Activated CD4-positive, alpha-beta T cell treated with anti-CD3 and anti-CD28 coated beads, Interleukin-2, amount 50 U/mL, for 16 hours (primary cell): Measurements from ENCODE around the gene DMAC1.

ENCODE experiments used
- DNase-seq: peaks from one replicate; pipeline ENCODE4 v3.0.0-alpha.2; 2020

Gene DMAC1

DNA sequence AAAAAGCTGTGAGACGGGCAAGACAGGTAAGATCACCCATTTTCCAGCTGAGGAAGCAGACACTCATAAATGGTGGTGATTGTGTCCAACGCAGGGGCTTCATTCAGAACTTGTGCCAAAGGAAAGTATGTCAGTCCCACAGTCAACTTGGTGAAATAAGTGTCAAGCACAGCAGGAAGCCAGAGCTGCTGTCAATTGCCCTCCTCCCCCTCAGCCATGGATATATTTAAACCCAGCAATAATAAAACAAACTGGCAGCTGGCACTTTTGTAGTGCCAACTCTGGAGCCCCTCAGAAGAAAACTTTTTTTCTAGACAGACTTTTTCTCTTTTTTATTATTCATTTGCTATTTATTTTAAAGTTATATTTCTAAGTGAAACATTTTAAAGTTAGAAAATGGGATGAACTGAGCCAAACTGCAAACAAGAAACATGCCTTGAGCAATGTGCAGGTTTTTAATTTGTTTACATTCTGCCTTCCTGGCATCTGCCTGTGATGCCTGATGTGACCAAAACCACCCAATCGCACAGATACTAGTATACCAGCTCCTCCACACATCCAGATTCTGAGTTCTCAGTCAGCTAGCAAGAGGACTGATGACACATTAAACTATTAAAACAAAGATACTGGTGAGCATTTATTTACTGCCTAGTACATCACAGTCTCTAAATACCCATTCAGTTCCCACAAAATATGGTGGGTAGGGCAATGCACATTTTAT lies 17.0 kb downstream of the DMAC1 start:
- no peak for DNase-seq

DNA sequence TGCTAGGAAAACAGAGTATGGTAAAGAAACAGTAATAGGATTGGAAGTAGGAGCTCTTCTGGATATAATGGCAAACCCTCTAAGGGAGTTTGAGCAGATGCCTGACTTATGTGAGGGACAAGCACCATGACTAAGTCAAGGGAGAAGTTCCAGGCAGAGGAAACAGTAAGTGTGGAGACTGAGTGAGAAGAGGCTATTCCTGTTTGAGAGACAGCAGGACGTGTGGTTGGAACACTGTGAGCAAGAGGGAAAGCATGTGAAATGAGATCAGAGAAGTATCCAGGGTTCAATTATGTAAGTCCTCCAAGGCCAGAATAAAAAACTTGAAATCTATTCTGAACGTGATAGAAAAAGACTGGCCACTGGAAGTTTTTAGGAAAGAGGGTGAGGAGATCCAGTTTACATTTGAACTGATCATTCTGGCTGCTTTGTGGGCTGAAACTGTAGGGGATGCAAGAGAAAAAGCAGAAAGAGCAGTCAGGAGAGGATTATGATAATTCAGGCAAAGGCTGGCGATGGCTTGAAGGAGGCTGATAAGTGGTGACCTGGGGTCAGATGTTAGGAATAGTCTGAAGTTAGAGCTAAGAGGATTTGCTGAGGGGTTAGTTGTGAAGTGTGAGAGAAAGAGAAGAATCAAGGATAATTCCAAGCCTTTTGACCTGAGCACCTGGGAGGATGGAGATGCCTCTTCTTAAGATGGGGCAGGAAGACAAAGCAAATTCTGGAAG lies 19.2 kb downstream of the DMAC1 start:
- no peak for DNase-seq

DNA sequence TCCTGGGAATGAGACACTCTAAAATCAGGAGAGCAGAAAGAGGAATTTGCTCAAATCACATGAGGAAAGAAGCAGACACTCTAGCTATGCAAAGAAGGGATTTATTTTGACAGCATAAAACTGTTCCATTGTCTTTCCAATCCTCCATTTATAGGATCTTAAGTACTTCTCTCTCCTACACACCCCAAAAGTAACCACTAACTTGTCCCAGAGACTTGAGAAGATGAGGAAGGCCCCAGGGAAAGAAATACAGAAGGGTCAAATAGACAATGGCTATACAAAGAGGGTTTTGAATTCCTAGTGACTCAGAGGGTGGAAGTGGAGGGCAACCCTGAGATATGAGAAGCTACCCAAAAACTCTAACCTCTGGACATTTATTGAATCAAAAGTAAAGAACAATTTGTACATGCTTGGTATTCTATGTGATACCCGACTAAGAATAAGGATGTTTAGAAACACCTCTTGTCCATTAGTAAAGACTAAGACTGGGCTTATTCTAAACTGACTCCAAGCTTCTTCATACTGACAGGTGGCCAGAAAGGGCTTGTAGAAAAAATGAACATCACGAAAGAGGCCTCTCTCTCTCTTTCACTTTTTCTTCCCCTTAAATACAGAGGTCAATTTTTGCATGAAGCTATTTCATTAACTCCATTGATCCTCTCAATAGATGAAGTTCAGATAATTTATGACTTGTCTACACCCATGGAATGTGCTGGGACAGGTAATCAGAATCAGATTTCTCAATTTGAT lies 20.6 kb downstream of the DMAC1 start:
- no peak for DNase-seq

DNA sequence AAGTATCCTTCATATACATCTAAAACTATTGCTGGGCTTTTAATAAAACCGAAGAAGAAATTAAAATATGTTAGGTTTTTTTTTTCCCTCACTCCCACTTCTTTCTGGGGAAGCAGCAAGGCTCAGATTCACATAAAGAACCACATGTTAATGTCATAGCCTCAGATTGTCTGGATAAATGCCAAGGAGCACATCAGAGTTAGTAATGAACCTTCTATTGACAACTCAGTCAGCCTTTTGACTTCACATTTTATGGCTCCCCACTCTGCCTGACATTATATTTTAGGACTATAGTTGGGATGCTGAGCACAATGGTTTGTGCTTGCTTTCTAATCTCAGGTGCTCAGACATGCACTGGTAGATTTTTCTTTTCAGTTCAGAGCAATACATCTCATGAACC lies 21.8 kb downstream of the DMAC1 start:
- DNase-seq = no peak

DNA sequence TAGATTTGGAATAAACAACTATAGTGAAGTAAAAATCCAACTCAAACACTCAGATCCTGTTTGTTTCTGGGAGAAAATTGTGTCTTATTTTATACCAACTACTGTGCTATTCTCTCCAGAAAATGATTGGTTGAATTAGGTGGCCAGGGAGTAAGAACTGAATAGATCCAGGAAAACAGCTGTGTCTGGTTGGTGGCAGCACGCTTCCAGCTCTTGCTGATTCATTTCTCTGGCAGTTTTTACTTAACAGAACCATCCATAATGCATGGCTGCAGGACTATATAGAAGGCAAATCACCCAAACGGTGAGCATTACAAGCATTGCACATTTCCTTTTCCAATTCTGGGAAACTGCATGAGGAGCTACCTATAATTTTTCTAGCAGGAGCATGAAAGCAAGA lies 29.5 kb downstream of the DMAC1 start:
- DNase-seq = no peak

DNA sequence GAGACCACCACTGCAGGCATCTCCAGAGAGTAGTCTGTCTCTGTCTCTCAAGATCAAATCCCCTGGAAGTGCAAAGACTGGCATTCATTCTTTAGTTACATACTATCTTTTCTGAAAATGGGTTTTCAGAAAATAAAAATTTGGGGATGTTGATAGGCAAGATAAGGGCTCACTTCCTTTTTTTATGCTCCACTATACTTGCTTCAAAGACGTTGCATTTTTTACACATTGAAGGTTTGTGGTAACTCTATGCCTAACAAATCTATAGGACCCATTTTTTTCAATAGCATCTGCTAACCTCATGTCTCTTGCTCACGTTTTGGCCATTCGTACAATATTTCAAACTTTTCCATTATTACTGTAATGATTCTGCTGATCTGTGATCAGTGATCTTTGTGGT lies 37.0 kb downstream of the DMAC1 start:
- no peak for DNase-seq

DNA sequence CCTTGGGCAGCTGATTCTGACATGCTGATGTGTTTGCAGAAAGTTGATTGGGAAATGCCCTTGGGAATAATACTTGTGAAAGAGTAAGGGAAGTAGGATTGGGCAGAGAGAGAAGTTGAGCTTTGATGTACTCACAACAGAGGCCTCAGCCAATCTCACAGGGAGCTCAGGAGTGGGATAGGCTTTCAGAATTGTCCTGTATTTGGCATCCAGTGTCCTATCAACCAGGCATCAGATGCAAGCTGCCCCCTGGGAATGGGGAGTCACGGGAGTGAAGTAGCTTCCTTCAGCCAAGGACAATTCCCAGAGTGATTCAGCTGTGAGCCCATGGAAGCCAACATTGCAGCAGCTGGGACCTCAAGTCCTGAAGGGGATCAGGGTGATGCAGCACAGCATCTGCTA lies 39.6 kb downstream of the DMAC1 start:
- no peak for DNase-seq

DNA sequence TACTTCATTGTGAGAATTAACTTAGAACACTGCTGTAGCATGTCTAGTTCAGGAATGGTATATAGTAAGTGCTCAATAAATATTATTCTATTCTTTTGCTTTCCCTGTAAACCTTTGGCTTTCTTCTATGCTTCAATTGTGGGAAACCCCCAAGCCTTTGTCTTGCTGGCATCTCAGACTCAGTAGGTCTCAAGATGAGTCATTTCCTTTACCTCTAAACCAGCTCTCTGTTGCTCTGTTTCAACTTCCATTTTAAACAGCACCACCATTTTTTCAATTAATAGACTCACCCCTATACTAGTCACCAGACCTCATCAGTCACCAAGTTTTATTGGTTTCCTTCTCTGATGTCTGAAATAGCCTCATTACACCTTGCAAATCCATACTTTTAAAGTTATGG lies 43.5 kb downstream of the DMAC1 start:
- peak; percentile 84 for DNase-seq

DNA sequence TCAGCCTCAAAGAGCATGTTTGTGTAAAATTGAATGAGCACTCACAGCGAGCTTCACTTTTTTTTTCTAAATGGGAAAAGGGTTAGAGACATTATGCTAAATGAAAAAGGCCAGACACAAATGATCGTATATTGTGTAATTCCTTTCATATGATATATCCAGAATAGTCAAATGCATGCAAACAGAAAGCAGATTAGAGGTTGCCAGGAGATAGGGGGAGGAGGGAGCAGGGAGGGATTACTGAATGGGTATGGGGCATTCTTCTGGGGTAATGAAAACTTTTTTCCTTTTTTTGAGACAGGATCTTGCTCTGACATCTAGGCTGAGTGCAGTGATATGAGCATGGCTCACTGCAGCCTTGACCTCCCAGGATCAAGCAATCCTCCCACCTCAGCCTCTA lies 47.1 kb downstream of the DMAC1 start:
- no peak for DNase-seq
